Calu3 (cell line): ENCODE measurements around the gene CEMIP. TPM values are rescaled to one million over a fixed set of nuclear protein-coding genes. Genes with fewer than 3 reads are reported as not detected.

Source experiments
- BruUV-seq: library from RNA; stranded (reverse); fragments of 400-500 nt; replicated peaks from 2 replicates; lab custom pipeline; 2021; lab: Mats Ljungman, UMichigan
- CTCF ChIA-PET: fragments of 300-600 bp; sonication (Branson Sonifier 250); formaldehyde crosslinking; loops from one replicate; lab custom pipeline; 2022; ENCODE audit warnings: antibody characterized with exemption; lab: Charles Lee
- DNase-seq: peaks from one replicate; pipeline ENCODE4 v3.0.0; 2022
- H3K27ac Mint-ChIP-seq: one replicate; pipeline ENCODE4 v1.8.0; 2022; ENCODE audit warnings: mixed read lengths; ENCODE audit not compliant: unreplicated experiment
- H3K27me3 Mint-ChIP-seq: one replicate; pipeline ENCODE4 v1.8.0; 2022; ENCODE audit warnings: mixed read lengths; ENCODE audit not compliant: unreplicated experiment
- H3K36me3 Mint-ChIP-seq: one replicate; pipeline ENCODE4 v1.8.0; 2022; ENCODE audit warnings: mild to moderate bottlenecking, moderate library complexity, mixed read lengths; ENCODE audit not compliant: insufficient read depth, unreplicated experiment
- H3K4me1 Mint-ChIP-seq: one replicate; pipeline ENCODE4 v1.8.0; 2022; ENCODE audit warnings: mild to moderate bottlenecking, low read depth, mixed read lengths; ENCODE audit not compliant: unreplicated experiment
- H3K4me3 Mint-ChIP-seq: one replicate; pipeline ENCODE4 v1.8.0; 2022; ENCODE audit warnings: mild to moderate bottlenecking, low read depth, moderate library complexity, mixed read lengths; ENCODE audit not compliant: unreplicated experiment
- H3K9me3 Mint-ChIP-seq: one replicate; pipeline ENCODE4 v1.8.0; 2022; ENCODE audit warnings: low read depth, mixed read lengths; ENCODE audit not compliant: unreplicated experiment
- CTCF ChIP-seq: fragments of 200-600 bp; IDR thresholded peaks from one replicate; pipeline ENCODE4 v1.8.0; 2022; ENCODE audit warnings: antibody characterized with exemption; ENCODE audit not compliant: unreplicated experiment
- intact Hi-C: fragments of 100-400 bp; cut with micrococcal nuclease; formaldehyde crosslinking; loops from one replicate; pipeline ENCODE4 v1.10.0; 2022; ENCODE audit not compliant: unreplicated experiment
- total RNA-seq: library from RNA; stranded (reverse); gene quantifications from 2 replicates; pipeline ENCODE4 v1.2.3, GENCODE V29; 2022

Gene CEMIP
- total RNA-seq, 1 experiment from 2014 or later = 1.8 TPM

GRCh38 chr15:80876348-80876674 is 97.1 kb downstream of the CEMIP start:
- intact Hi-C loops = no loop called here
- peaks cover 4% of the 10 kb centered on the region for H3K36me3 Mint-ChIP-seq

GRCh38 chr15:80878242-80878866 is 99.2 kb downstream of the CEMIP start:
- no peak overlapping the region for H3K4me3 Mint-ChIP-seq
- CTCF ChIA-PET = interaction anchor here (1.1 to 1.3 kb wide), 2 partner anchors 9 to 98 kb away, joined by 3 read pairs; no protein-coding TSS in a partner anchor
- peaks cover 4% of the 10 kb centered on the region for H3K36me3 Mint-ChIP-seq
- intact Hi-C loops = no loop called here
- DNase-seq = no peak
- TF ChIP-seq CTCF = no peak
- peaks cover 9% of the 10 kb centered on the region for H3K27me3 Mint-ChIP-seq
- H3K27ac Mint-ChIP-seq = no peak overlapping the region
- no TSS peak for BruUV-seq
- no peaks in the 10 kb centered on the region for H3K4me1 Mint-ChIP-seq
- H3K9me3 Mint-ChIP-seq = no peaks in the 10 kb centered on the region

More at GRCh38 chr15:80876348-80876674, 97.1 kb downstream of the CEMIP start:
- BruUV-seq = no TSS peak
- Mint-ChIP-seq H3K27ac (no peak overlapping the region), H3K27me3 (peaks cover 8% of the 10 kb centered on the region), H3K4me1 (no peaks in the 10 kb centered on the region), H3K9me3 (no peaks in the 10 kb centered on the region), H3K4me3 (no peak overlapping the region)
- no peak for TF ChIP-seq CTCF
- no peak for DNase-seq
- CTCF ChIA-PET = no interaction called here

GRCh38 chr15:80878867-80879250 is 99.7 kb downstream of the CEMIP start:
- intact Hi-C loops = no loop called here
- CTCF ChIA-PET = interaction anchor here (1.1 to 1.3 kb wide), 2 partner anchors 9 to 99 kb away, joined by 3 read pairs; no protein-coding TSS in a partner anchor
- DNase-seq = no peak
- Mint-ChIP-seq H3K4me1 (no peaks in the 10 kb centered on the region), H3K4me3 (no peak overlapping the region), H3K27me3 (peaks cover 9% of the 10 kb centered on the region), H3K27ac (no peak overlapping the region), H3K36me3 (peaks cover 4% of the 10 kb centered on the region), H3K9me3 (no peaks in the 10 kb centered on the region)
- BruUV-seq = no TSS peak
- no peak for TF ChIP-seq CTCF

DNA sequence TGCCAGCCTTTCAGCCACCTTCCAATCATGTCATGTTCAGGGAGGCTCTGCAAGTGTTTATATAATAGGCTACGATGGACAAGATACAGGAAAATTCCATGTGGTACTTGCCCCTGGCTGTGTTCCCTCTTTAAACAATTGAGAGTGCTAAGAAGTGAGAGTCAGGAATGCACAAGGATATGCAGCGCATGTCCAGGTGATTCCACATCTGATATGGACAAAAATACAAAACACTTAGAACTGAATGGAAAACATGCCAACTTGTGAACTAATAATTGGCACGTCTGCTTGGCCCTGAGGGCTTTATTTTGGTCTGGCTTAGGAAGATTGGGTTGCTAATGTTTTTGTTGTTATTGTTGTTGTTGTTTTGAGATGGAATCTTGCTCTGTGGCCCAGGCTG is 100.9 kb downstream of the CEMIP start:
- CTCF ChIA-PET = no interaction called here
- Mint-ChIP-seq H3K27me3 (peaks cover 9% of the 10 kb centered on the region), H3K36me3 (peaks cover 4% of the 10 kb centered on the region), H3K27ac (no peak overlapping the region), H3K4me1 (no peaks in the 10 kb centered on the region), H3K4me3 (no peak overlapping the region), H3K9me3 (no peaks in the 10 kb centered on the region)
- TF ChIP-seq CTCF = no peak
- no peak for DNase-seq
- BruUV-seq = no TSS peak
- intact Hi-C loops = no loop called here
